OCI-LY3 (cell line): ENCODE data around the gene EPHB4.
A peak's percentile ranks its signal among the peaks of the same experiment; 100 is the strongest.

Experiments
- H2AFZ ChIP-seq: fragments of 200-600, 300-600 bp; shearing (Covaris generic); 2 replicates; pipeline ENCODE4 v1.6.0; 2014; ENCODE audit warnings: antibody characterized with exemption, low read depth, low read length
- H3K27ac ChIP-seq: fragments of 200-600, 300-600 bp; sonication (generic); 2 replicates; pipeline ENCODE4 v1.5.1; 2014; ENCODE audit warnings: mild to moderate bottlenecking, low read length, moderate library complexity, mixed read lengths
- H3K27me3 ChIP-seq: fragments of 200-600, 300-600 bp; sonication (generic); 2 replicates; pipeline ENCODE4 v1.6.1; 2014; ENCODE audit warnings: low read depth, low read length, mixed read lengths
- H3K36me3 ChIP-seq: fragments of 200-600, 300-600 bp; sonication (generic); replicated peaks from 2 replicates; pipeline ENCODE3; 2014; ENCODE audit warnings: low read depth, low read length, mixed read lengths
- H3K4me1 ChIP-seq: fragments of 300-600, 200-600 bp; sonication (generic); 2 replicates; pipeline ENCODE4 v1.6.1; 2014; ENCODE audit warnings: low read length, mixed read lengths
- H3K4me2 ChIP-seq: fragments of 200-600, 300-600 bp; sonication (generic); 2 replicates; pipeline ENCODE4 v1.6.1; 2014; ENCODE audit warnings: low read length, mixed read lengths
- H3K4me3 ChIP-seq: fragments of 300-600, 200-600 bp; sonication (generic); 2 replicates; pipeline ENCODE4 v1.5.1; 2014; ENCODE audit warnings: antibody characterized with exemption, mild to moderate bottlenecking, low read length, moderate library complexity
- H3K79me2 ChIP-seq: fragments of 300-600, 200-600 bp; shearing (Covaris generic); 2 replicates; pipeline ENCODE4 v1.6.1; 2014; ENCODE audit warnings: mild to moderate bottlenecking, low read length, mixed read lengths
- H3K9ac ChIP-seq: fragments of 300-600, 200-600 bp; shearing (Covaris generic); 2 replicates; pipeline ENCODE4 v1.6.0; 2014; ENCODE audit warnings: mild to moderate bottlenecking, low read length, moderate library complexity
- H3K9me3 ChIP-seq: fragments of 200-600, 300-600 bp; shearing (Covaris generic); 2 replicates; pipeline ENCODE4 v1.6.1; 2014; ENCODE audit warnings: low read length, mixed read lengths; ENCODE audit not compliant: insufficient read depth
- H4K20me1 ChIP-seq: fragments of 200-600, 300-600 bp; sonication (generic); 2 replicates; pipeline ENCODE4 v1.6.1; 2016; ENCODE audit warnings: low read length, mixed read lengths; ENCODE audit not compliant: insufficient read depth
- CTCF ChIP-seq: fragments of 200-600, 300-600 bp; sonication (generic); IDR thresholded peaks from 2 replicates; pipeline ENCODE4 v1.5.1; 2014; ENCODE audit warnings: antibody characterized with exemption, low read length, low read depth
- EZH2phosphoT487 ChIP-seq: fragments of 200-600 bp; shearing (Covaris generic); IDR thresholded peaks from 2 replicates; pipeline ENCODE4 v1.6.1; 2018; ENCODE audit warnings: antibody characterized with exemption, mixed run types, low read depth

The EPHB4 gene

GRCh38 chr7:100793806-100794660 lies 33.3 kb downstream of the EPHB4 start:
- Histone ChIP-seq H3K27me3 (0 out of 2 replicates have a peak, but pooled peaks cover 2% of the 10 kb centered on the region), H3K4me3 (no peak overlapping the region), H3K4me2 (no peak overlapping the region), H3K9me3 (no peaks in the 10 kb centered on the region), H3K27ac (no peak overlapping the region), H3K36me3 (no peaks in the 10 kb centered on the region), H2AFZ (no peak overlapping the region), H3K9ac (no peak overlapping the region), H4K20me1 (no peaks in the 10 kb centered on the region), H3K79me2 (no peaks in the 10 kb centered on the region), H3K4me1 (peaks cover 4% of the 10 kb centered on the region; the same call in 1 of the 2 replicates)
- TF ChIP-seq EZH2phosphoT487, result no peak
- no peak for TF ChIP-seq CTCF

GRCh38 chr7:100791881-100792666 lies 35.2 kb downstream of the EPHB4 start:
- Histone ChIP-seq H3K36me3 (no peaks in the 10 kb centered on the region), H2AFZ (no peak overlapping the region), H3K4me2 (no peak overlapping the region), H3K27me3 (0 out of 2 replicates have a peak, but pooled peaks cover 2% of the 10 kb centered on the region), H4K20me1 (no peaks in the 10 kb centered on the region), H3K9ac (no peak overlapping the region), H3K79me2 (no peaks in the 10 kb centered on the region), H3K4me3 (no peak overlapping the region), H3K4me1 (no peaks in the 10 kb centered on the region), H3K9me3 (no peaks in the 10 kb centered on the region), H3K27ac (no peak overlapping the region)
- no peak for TF ChIP-seq CTCF
- no peak for TF ChIP-seq EZH2phosphoT487

DNA sequence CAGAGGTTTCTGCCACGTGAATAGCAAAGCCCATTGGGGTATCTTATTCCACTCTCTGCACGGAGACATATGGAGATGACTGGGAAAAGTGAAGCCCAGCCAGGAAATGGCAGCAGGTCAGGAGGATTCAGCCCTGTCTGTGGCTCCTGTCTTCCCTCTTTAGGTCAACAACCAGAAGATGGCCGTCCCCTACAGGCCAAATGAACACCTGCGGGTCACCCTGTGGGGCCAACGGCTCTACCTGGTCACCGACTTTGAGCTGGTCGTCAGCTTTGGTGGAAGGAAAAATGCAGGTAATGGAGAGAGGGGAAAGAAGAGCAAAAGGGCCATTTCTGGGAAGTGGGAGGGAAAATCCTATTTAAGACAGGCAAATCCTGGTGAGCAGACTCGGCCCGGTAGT lies 38.3 kb downstream of the EPHB4 start:
- H3K27me3 ChIP-seq, result no peaks in the 10 kb centered on the region
- H3K9me3 ChIP-seq, result no peaks in the 10 kb centered on the region
- 0 out of 2 replicates have a peak, but pooled peaks have one; percentile 4 for TF ChIP-seq CTCF
- no peak for TF ChIP-seq EZH2phosphoT487
- H3K4me2 ChIP-seq, result no peak overlapping the region
- H2AFZ ChIP-seq, result no peak overlapping the region
- H3K27ac ChIP-seq, result no peak overlapping the region
- no peaks in the 10 kb centered on the region for H3K79me2 ChIP-seq
- no peaks in the 10 kb centered on the region for H3K36me3 ChIP-seq
- no peak overlapping the region for H3K9ac ChIP-seq
- H3K4me3 ChIP-seq, result no peak overlapping the region
- no peaks in the 10 kb centered on the region for H3K4me1 ChIP-seq
- H4K20me1 ChIP-seq, result no peaks in the 10 kb centered on the region

GRCh38 chr7:100786323-100786722 lies 41.0 kb downstream of the EPHB4 start:
- Histone ChIP-seq H3K4me2 (no peak overlapping the region), H3K79me2 (no peaks in the 10 kb centered on the region), H3K4me3 (no peak overlapping the region), H3K27me3 (no peaks in the 10 kb centered on the region), H3K36me3 (no peaks in the 10 kb centered on the region), H2AFZ (no peak overlapping the region), H3K27ac (no peak overlapping the region), H3K9me3 (no peaks in the 10 kb centered on the region), H3K4me1 (no peaks in the 10 kb centered on the region), H3K9ac (no peak overlapping the region), H4K20me1 (no peaks in the 10 kb centered on the region)
- TF ChIP-seq CTCF (no peak), EZH2phosphoT487 (no peak)
